GM18951 (cell line): ENCODE data around the gene ITGB7.
"Not testable (repeated sequence)": the region's sequence is repeated elsewhere in the genome, so short reads cannot be mapped to it uniquely, and the experiment has no call there.

Experiments
- POLR2A ChIP-seq: IDR thresholded peaks from 4 replicates; pipeline ENCODE4 v1.6.1; 2011; ENCODE audit warnings: mild to moderate bottlenecking; ENCODE audit not compliant: insufficient read length, insufficient read depth; ENCODE audit errors: extremely low read depth
- in situ Hi-C: fragments of 300-500 bp; cut with MboI; formaldehyde crosslinking; loops from one replicate; pipeline ENCODE4 v1.12.0; 2022; ENCODE audit warnings: low sequenced_read_pairs, mixed read lengths, inconsistent platforms; ENCODE audit not compliant: unreplicated experiment

Gene ITGB7

DNA sequence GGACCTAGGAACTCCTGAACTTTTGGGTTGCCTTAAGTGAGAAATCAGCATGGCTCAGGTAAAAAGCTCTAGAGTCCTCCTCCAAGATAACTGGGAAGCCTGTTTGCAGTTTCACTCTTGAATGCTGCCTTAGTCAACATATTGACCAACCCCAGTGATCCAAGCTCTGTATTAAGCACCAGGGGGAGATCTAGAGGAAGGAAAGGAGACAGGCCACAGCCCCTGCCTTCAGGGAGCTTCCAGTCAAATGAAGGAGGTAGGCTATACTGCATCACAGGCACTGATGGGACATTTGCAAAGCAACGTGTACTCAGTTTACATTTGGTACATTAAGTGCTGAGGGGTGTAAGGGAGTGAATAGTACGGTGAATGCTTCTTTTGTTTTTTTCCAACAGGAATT, 25.1 kb downstream of the ITGB7 start:
- in situ Hi-C loops: no loop called here
- TF ChIP-seq POLR2A: no peak

DNA sequence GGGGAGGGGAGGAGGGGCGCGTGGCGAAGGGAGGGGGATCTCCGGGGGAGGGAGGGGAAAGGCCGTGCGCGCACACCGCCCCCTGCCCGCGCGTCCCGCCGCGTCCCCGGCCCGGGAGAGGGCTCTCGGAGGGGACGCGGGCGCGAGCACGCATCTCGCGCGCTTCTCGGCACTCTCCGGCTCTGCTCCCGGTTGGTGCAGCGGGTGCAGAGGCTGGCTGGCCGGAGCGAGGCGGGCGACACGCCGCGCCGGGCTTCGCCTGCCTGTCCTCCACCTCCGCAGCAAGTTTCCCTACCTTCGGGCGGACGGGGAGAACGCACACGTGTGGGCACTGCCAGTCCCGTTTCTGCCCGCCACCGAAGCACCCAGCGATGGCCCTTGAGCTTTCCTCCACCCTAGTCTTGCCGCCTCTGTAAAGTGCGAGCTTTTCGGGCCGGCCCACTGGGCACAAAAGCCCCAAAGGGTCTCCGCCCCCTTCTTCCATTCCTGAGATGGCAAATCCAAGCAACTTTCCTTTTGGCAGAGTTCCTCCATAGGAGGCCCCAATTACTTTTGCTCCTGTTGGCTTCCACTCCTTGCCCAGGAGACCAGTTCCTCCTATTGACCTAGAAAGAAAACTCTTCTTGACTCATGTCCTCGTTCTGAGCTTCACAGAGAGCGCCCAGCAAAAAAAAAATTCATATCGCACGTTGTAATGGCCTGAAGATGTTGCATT, 26.0 kb downstream of the ITGB7 start:
- in situ Hi-C loops: no loop called here
- no peak for TF ChIP-seq POLR2A

DNA sequence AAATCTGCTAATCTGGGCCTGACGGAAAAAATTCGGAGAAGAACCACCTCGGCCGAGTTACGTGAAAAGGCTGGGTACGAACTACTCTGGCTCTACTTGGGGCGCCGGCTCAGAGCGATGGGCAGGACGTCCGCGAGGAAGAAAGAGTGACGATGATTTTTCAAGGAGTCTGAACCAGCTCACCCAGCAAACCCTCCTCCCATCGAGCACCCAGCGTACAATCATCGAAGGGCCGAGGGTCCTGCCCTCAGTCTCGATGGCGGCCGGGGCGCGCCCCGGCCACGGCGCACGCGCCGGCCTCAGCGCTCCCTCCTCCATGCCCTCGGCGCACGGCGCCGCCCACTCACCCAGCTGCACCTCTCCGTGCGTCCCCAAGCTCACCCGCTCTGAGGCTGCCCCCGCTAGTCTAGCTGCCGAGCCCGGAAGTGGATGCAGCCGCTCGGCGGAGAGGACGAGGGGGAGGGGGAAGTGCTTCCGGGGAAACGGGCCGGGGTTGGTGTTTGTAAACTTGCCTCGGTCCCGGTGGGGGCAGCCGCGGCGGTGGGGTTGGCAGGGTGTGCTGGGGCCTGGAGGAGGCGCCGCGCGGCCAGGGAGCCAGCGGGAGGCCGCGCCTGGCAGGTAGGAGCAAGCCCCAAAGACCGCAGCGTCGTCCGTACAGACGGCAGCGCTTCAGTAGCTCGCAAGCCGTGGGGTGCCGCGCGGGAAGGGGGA, 26.7 kb downstream of the ITGB7 start, which contains the start of the genes CSAD and ZNF740:
TSS of gene CSAD (minus strand) at position 706 of the 711 bp plus-strand sequence. CDS start 7,455 bp downstream, outside the sequence.
TSS of gene ZNF740 (plus strand) at position 503 of the 711 bp plus-strand sequence. CDS start 1,262 bp downstream, outside the sequence.
- TF ChIP-seq POLR2A: peak; percentile 89
- in situ Hi-C loops: no loop called here

DNA sequence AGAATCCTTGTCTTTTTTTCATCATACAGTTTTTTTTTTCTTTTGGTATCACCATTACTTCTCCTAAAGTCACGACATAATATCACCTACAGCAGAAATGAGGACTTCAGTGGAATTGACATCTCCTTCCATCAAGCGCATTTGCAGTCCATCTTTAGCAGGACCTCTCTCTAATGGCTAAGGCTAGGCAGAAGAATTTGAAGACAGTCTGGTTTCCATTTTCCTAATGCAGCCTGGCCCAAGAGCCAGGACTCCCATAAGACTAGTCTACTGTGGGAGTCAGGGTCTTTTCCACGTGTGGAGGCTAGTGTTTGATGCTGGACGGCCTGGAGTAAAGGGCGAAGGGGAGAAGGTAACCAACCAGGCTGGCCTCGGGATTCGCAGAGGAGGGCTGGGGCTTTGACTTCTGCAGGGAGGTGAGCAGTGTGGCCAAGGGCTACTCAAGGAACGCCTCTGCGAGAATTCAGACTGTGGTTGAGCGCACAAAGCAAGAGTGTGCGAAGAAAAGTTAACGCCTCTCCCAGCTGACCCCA, 27.3 kb downstream of the ITGB7 start:
- no peak for TF ChIP-seq POLR2A

DNA sequence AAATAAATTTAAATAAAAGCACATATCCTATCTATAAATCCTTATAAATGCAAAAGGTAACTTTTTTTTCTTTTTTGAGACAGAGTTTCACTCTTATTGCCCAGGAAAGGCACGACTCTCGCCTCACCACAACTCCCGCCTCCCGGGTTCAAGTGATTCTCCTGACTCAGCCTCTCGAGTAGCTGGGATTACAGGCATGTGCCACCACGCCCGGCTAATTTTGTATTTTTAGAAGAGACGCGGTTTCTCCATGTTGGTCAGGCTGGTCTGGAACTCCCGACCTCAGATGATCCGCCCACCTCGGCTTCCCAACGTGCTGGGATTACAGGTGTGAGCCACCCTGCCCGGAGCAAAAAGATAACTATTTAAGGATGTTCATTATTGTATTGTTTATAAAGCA, 28.2 kb downstream of the ITGB7 start:
- in situ Hi-C loops: not testable (repeated sequence)

More for the DNA sequence above, 27.3 kb downstream of the ITGB7 start:
- in situ Hi-C loops: no loop called here

DNA sequence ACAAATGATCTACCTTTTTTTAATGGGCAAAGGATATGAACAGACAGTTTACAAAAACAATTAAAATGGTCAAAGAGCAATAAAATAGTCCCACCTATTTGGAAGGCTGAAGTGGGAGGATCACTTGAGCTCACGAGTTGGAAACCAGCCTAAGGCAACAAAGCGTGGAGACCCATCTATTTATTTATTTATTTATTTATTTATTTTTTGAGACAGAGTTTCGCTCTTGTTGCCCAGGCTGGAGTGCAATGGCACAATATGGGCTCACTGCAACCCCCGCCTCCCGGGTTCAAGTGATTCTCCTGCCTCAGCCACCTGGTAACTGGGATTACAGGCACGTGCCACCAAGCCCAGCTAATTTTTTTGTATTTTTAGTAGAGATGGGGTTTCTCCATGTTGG, 29.6 kb downstream of the ITGB7 start:
- in situ Hi-C loops: not testable (repeated sequence)

DNA sequence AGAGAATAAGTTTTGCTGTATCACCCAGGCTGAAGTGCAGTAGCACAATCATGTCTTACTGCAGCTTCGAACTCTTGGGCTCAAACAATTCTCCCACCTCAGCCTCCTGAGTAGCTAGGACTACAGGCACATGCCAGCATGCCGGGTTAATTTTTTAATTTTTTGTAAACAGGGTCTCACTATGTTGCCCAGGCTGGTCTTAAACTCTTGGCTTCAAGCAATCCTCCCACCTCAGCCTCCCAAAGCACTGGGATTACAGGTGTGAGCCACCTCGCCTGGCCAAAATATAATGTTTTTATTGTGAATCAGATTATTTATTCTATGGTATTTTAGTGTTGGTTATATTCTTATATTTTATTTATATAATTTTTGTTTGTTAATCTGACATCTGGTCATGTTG, 30.3 kb downstream of the ITGB7 start:
- no peak for TF ChIP-seq POLR2A
- in situ Hi-C loops: no loop called here

DNA sequence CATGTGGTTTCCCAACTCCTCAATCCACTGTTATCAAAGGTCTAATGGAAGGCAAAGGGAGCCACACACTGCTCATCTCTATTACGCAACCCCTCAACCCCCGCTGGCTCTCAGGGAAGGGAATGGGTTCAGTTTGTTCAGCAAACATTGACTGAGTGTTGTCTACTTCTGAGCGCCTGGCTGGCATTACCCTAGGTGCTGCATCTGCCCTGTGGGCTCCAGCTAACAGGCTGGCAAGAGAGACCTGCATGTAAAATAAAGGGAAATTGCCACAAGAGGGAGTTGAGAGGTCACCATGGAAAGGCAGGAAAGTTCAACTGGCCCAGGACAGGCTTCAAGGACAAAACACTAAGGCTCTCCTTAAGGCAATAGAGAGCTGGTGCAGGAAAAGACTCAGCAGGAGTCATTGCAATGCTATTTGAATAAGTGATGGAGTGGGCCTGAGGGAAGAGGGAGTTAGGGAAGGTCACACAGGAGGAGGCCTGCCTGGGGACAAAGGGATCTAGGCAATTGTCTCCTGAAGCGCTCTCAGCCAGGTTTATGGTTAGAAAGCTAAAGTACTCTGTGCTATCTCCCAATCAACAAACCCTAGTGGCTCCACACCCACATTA, 32.1 kb downstream of the ITGB7 start:
- no peak for TF ChIP-seq POLR2A
- in situ Hi-C loops: no loop called here

DNA sequence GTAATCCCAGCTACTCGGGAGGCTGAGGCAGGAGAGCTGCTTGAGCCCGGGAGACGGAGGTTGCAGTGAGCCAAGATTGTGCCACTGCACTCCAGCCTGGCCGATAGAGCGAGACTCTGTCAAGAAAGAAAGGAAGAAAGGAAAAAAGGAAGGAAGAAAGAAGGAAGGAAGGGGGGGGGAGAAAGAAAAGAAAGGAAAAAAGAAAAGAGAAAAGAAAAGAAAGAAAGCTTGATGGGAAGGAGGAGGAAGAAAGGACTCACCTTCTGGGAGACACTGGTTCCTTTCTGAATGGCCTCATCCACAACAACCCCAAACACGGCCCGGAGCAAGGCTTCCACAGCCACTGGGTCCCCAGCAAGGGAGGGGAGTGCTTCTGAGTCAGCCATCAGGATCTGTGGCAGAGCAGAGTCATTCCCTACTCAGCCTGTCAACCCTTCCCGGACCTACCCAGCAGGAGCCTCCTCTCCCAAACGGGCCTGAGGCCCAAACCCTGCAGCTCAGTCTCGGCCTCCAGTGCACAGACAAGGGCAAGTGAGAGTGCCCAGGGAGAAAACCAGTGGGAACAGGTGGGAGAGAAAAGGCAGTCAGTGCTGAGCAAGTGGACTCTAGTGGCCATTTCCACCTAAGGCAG, 33.9 kb downstream of the ITGB7 start:
- no peak for TF ChIP-seq POLR2A
- in situ Hi-C loops: no loop called here

DNA sequence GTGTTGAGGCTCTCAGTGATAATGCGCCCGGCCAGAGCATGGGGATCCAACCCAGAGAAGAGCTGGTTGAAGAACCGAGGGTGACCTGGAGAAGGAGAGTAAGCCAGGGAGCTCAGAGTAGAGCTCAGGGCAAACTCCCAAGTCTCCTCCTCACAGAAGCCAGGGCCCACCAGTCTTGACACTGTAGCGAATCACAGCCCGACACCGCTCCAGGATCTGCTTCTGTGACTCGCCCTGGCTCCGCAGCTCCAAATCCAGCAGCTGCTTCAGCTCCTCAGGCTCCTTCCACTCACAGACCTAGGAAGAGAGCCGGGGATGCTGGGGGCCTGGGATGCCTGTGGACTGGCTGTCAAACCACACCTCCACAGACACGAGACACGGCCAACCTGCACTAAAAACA, 34.7 kb downstream of the ITGB7 start:
- in situ Hi-C loops: no loop called here

DNA sequence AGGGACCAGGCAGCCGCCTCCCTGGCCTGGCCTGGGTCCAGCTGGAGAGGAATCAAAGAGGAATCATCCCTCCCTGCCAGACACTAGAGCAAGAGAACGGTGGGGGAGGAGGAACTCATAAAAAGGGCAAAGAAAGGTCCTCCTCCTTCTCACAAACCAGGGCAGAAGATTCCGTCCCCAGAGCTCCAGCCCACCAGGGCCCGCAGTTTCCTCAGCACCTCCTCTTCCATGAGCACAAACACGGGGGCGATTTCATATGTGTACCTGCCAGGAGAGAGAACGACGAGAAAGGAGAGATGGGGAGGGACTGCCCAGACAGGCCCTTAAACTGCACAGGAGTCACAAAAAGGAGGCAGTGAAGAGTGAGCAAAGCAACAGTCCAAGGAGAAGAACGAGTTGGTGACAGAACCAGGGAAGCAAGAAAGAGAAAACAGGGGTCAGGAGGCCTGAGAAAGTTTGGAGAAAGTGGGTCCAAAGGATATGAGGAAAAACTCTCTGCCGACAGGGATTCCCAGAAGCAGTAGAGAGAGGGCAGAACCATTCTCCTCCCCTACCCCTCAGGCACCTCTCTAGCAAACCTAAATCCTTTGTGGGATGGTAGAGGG, 35.2 kb downstream of the ITGB7 start:
- no peak for TF ChIP-seq POLR2A
- in situ Hi-C loops: no loop called here

More for the DNA sequence above, 34.7 kb downstream of the ITGB7 start:
- TF ChIP-seq POLR2A: no peak

DNA sequence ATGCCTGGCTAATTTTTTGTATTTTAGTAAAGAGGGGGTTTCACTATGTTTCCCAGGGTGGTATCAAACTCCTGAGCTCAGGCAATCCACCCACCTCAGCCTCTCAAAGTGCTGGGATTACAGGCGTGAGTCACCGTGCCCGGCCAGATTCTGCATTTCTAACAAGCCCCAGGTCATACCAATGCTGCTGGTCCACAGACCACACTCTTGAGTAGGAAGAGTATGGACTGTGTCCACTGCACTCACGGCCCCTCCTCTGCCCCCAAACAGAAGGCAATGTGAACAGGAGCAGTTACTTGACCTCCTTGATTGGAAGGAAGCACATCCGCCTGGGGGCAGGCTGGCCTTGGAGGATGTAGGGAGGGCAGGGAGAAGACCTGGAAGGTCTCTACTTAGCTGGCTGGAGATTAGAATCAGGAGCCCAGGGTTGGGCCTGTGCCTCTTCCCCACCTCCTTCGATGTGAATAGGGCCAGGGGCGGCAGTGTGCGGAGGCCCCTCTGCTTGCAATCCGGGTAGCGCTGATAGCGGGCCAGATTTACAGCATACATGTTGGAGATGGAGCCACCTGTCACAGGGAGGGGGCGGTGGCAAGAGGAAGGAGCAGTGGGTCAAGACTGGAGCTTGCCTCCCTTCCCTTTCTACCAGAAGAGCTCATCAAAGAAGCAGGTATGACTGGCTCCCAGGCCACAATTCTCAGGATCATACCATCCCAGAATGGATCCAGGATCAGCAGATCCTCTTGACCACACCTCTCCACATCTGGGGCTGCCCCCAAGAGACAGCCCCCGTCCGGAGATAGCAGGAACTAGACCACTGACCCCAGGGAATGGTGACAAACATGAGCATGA, 36.0 kb downstream of the ITGB7 start:
- in situ Hi-C loops: no loop called here
- no peak for TF ChIP-seq POLR2A
